Measurements from ENCODE around the gene ABCB1.

DNA sequence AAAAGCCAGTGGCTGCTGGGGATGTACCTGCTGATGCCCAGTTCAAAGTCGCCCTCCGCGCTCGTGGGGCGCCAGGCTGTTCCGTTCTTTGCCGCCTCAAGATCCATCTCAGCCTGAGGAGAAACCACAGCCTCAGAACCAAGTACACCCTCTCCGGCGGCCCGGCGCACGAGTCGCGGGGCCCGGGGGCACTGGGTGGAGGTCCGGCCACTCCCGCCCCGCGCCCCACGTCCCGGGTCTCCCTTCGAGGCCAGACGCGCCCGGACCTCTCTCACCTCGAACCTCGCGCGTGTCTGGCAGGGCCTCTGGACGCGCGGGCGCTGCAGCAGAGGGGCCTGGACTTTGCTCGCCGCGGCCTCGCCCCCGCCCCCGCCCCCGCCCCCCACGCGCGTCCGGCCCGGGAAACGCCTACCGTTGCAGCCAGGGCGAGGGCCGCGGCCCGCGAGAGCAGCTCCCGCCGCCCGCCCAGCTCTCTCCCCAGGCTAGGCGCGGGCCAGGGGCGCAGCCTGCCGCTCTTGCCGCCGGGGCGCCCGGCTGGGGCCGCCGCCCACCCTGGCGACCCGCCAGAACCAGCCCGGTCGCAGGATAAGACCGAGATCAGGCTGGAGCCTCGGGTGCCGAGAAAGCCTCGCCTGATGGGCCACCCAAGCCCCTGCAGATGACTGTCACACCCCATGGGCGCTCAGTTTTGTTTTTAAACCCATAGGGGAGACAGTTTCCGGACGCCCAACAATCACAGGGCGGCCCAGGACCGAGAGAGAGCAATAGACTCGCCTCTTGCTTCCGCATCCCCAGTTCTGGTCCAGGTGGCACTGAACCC, 125.1 kb downstream of the ABCB1 start, which contains the start of gene ABCB4:
- TF ChIP-seq CTCF (conservative IDR thresholded peaks at IDR 0.05): no peak
- TF ChIP-seq ZFX (IDR thresholded peaks at IDR 0.05): no peak

Data from C4-2B (cell line).